GM20000 (cell line): ENCODE measurements around the gene EBF3.

Experiments
- DNase-seq: peaks from one replicate; pipeline ENCODE4 v3.0.0; 2012; ENCODE audit warnings: low spot score
- TF ChIP-seq, protein P1 (sequence below): IDR thresholded peaks from 2 replicates; pipeline ENCODE4 v1.5.1; 2012; ENCODE audit warnings: mild to moderate bottlenecking, control low read depth; ENCODE audit errors: extremely low read depth, missing control alignments

Gene EBF3

DNA sequence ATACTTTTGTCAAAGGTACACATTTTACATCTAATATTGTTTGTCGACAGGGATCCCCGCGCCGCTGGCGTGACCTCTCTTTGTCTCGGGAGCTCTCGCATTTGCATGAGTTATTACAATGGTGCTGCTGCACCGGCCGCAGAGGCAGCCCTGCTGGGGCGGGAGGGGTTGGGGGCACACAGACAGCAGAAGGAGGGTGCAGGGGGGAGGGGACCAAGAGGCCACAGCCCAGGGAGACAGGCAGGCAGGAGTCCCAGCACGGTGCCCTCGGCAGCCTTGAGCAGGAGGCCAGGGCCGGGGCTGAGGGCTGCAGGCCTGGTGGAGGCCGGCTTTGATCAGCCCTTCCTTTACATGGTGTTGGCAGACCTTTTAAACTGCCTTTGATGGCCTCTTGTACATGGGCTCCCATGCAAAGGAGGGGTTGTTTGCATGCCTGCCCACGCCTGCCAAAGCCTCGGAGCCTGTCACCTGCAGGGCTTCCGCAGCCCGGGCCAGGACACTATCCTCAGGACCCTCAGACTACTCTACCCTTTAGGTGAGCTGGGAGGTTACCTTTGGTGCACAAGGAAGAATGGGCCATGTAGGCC lies 95.5 kb downstream of the EBF3 start:
- TF ChIP-seq, protein P1, sequence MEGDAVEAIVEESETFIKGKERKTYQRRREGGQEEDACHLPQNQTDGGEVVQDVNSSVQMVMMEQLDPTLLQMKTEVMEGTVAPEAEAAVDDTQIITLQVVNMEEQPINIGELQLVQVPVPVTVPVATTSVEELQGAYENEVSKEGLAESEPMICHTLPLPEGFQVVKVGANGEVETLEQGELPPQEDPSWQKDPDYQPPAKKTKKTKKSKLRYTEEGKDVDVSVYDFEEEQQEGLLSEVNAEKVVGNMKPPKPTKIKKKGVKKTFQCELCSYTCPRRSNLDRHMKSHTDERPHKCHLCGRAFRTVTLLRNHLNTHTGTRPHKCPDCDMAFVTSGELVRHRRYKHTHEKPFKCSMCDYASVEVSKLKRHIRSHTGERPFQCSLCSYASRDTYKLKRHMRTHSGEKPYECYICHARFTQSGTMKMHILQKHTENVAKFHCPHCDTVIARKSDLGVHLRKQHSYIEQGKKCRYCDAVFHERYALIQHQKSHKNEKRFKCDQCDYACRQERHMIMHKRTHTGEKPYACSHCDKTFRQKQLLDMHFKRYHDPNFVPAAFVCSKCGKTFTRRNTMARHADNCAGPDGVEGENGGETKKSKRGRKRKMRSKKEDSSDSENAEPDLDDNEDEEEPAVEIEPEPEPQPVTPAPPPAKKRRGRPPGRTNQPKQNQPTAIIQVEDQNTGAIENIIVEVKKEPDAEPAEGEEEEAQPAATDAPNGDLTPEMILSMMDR, result no peak
- no peak for DNase-seq

DNA sequence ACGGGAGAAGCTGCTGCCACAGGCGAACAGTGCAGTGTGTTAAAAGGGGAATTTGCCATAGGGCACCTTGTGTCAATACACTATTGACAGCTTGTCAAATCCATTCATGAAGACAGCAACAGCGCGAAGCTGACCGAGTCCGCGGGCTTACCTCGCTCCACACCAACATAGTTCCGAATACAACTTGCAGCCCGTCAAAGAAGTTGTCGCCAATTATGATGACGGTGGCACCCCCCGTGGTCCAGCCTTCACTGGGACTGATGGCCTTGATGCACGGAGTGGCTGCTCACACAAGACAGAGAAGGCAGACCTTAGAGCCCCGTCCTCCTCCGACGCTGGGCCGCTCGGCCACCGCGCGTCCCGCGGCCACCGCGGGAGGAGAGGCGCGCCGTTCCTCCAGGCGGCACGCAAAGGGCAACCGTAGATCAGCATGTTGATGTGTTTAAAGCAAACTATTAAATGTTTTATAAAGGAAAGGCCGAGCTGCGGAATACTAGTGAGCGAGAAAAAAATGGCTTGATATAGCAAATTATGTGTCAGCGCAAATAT lies 96.4 kb downstream of the EBF3 start:
- no peak for DNase-seq
- TF ChIP-seq, protein P1, result no peak

DNA sequence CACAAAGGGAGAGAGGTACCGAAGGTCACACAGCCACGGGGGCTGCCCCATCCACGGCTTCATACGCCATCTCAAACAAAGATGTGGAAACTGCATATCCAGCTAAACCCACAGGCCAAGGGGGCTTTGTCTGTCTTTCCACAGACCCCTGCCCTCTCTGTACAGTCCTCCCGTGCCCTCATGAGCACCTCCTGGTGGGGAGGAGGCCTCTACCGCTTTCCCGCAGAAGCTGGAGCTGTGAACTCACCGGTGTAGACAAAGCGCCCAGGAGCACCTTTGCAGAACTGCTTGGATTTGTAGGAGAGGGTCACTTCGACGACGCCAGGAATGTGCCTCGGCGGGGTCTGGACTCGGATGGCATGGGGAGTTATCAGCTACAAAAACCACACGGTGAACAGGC lies 97.2 kb downstream of the EBF3 start:
- TF ChIP-seq, protein P1, result no peak
- no peak for DNase-seq

DNA sequence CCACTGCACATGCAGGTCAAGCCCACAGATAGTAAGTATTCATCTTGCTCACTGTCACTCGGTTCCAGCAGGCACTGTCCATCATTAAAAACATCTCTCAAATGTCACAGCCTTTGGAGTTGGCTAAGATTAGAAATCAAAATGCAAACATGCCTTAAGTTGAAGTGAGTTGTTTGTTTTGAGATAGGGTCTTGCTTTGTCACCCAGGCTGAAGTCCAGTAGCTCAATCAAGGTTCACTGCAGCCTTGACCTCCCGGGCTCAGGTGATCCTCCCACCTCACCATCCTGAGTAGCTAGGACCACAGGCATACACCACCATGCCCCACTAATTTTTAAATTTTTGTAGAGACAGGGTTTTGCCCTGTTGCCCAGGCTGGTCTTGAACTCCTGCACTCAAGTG lies 98.1 kb downstream of the EBF3 start:
- DNase-seq, result no peak
- TF ChIP-seq, protein P1, result no peak

DNA sequence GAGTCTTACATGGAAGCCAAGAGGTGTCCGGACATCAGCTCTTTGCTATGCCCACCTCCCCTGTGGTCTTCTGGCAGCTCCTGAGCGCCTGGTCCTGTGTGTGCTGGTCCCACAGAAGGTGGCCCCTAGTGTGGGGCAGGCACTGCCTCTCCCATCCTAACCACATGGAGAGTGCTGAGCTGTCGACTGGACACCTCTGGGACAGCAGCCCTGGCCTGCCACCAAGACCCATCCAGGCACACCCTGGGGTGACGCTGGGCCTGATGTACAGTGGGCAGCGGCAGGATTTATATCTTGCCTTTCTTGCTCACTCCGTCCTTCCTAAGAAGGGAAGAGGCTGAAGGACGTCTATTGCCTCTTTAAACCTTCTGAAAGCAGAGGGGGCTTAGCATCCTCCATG lies 98.7 kb downstream of the EBF3 start:
- TF ChIP-seq, protein P1, result no peak
- DNase-seq, result no peak

DNA sequence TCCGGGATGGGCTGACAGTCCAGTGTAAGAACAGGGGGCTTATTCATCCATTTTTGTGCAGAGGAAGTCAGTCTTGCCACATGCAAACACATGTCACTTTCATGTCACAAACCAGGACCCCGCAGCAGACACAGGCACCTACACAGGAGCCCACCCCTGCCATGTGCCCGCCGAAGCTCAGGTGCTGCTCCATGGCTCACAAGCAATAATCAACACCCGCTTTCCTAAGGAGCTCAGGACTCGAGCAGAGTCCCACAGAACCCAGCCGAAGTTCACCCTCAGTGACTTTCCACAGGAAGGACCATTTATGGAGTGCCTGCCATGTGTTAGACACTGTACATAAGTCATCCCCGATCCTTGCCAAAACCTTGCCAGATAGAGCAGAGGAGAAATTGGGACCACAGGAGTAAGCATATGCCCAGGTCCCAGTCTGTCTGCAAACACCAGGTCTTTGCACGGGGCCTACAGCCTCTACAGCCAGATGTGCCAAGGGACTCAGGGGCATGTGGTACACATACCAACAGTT lies 99.4 kb downstream of the EBF3 start:
- TF ChIP-seq, protein P1, result no peak
- no peak for DNase-seq

DNA sequence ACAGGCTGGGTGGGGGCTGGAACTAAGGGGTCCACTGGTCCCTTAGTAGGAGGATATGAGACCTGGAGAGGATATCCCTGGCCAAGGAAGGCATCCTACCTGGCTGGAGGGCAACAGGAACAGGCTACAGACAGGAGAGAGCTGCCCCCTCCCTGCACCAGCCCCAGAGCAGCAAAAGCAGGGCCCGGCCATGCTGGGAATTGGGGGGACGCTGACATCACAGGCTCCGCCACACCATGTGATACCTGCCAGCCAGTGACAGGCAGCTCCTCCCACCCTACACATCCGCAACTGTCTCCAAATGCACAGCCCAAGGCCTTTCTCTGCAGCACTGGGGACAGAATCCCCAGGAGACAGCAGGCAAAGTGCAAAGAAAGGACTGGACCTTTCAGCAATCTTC lies 100.0 kb downstream of the EBF3 start:
- DNase-seq, result no peak
- TF ChIP-seq, protein P1, result no peak
